Measurements from ENCODE around the gene COL4A4.

DNA sequence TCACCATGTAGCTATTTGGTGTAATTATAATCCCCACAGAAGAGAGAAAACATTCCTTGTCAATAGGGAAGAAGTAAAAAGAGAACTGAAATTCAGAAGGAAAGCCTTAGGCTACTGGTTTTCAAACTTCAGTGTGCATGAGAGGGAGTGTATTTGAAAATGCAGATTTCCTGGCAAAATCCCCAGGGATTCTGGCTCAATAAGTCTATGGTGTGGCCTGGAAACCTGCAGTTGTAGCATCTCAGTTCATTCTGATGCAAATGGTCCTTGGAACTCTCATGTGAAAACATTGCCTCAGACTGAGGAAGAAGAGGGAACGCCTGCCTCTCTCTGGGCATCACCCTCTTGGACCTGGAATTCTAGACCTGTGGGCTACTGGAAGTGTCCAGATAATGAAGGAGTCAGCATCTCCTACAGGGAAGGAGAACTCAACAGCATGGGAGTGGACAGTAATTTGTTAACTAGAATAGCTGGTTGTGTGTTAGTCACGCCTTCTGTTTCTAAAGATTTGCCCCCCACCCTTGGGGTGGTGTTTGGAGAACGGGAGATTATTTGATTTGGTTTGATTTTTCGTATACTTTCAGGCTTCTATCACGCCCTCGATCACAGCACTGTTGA is 21.7 kb upstream of the COL4A4 start:
- TF ChIP-seq, protein P1, sequence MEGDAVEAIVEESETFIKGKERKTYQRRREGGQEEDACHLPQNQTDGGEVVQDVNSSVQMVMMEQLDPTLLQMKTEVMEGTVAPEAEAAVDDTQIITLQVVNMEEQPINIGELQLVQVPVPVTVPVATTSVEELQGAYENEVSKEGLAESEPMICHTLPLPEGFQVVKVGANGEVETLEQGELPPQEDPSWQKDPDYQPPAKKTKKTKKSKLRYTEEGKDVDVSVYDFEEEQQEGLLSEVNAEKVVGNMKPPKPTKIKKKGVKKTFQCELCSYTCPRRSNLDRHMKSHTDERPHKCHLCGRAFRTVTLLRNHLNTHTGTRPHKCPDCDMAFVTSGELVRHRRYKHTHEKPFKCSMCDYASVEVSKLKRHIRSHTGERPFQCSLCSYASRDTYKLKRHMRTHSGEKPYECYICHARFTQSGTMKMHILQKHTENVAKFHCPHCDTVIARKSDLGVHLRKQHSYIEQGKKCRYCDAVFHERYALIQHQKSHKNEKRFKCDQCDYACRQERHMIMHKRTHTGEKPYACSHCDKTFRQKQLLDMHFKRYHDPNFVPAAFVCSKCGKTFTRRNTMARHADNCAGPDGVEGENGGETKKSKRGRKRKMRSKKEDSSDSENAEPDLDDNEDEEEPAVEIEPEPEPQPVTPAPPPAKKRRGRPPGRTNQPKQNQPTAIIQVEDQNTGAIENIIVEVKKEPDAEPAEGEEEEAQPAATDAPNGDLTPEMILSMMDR (conservative IDR thresholded peaks at IDR 0.05; ENCODE audit: low read depth in 2 of 2), result no peak
- no peak for TF ChIP-seq EZH2 (IDR thresholded peaks at IDR 0.05; ENCODE audit: low read depth, unreplicated experiment)
- TF ChIP-seq, protein P2, sequence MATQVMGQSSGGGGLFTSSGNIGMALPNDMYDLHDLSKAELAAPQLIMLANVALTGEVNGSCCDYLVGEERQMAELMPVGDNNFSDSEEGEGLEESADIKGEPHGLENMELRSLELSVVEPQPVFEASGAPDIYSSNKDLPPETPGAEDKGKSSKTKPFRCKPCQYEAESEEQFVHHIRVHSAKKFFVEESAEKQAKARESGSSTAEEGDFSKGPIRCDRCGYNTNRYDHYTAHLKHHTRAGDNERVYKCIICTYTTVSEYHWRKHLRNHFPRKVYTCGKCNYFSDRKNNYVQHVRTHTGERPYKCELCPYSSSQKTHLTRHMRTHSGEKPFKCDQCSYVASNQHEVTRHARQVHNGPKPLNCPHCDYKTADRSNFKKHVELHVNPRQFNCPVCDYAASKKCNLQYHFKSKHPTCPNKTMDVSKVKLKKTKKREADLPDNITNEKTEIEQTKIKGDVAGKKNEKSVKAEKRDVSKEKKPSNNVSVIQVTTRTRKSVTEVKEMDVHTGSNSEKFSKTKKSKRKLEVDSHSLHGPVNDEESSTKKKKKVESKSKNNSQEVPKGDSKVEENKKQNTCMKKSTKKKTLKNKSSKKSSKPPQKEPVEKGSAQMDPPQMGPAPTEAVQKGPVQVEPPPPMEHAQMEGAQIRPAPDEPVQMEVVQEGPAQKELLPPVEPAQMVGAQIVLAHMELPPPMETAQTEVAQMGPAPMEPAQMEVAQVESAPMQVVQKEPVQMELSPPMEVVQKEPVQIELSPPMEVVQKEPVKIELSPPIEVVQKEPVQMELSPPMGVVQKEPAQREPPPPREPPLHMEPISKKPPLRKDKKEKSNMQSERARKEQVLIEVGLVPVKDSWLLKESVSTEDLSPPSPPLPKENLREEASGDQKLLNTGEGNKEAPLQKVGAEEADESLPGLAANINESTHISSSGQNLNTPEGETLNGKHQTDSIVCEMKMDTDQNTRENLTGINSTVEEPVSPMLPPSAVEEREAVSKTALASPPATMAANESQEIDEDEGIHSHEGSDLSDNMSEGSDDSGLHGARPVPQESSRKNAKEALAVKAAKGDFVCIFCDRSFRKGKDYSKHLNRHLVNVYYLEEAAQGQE (IDR thresholded peaks at IDR 0.05; ENCODE audit: unreplicated experiment), result no peak
